GM23338 (cell line): ENCODE data around the gene AQP5. TPM values are rescaled to one million over a fixed set of nuclear protein-coding genes. Genes with fewer than 3 reads are reported as not detected.
A peak's percentile ranks its signal among the peaks of the same experiment; 100 is the strongest.

Source experiments
- ATAC-seq: fragments of 200-7000 bp; cut with Tn5 transposase; 3 replicates; pipeline ENCODE4 v1.9.1; 2020
- DNase-seq: peaks from one replicate; pipeline ENCODE4 v3.0.0-alpha.2; 2015; ENCODE audit warnings: low spot score
- H2AFZ ChIP-seq: fragments of 200-600 bp; sonication (generic); 2 replicates; pipeline ENCODE4 v1.8.0; 2016; ENCODE audit warnings: antibody characterized with exemption, mild to moderate bottlenecking, moderate library complexity
- H3F3A ChIP-seq: fragments of 200-600 bp; sonication (generic); replicated peaks from 2 replicates; pipeline ENCODE4 v1.8.0; 2017; ENCODE audit warnings: antibody characterized with exemption, mixed run types, low read depth
- H3K27ac ChIP-seq: fragments of 200-600 bp; sonication (generic); 2 replicates; pipeline ENCODE4 v1.6.1; 2016; ENCODE audit warnings: low read depth
- H3K27me3 ChIP-seq: fragments of 200-600 bp; sonication (generic); 2 replicates; pipeline ENCODE4 v1.8.0; 2016; ENCODE audit warnings: mild to moderate bottlenecking, mixed run types, moderate library complexity; ENCODE audit not compliant: insufficient read depth
- H3K36me3 ChIP-seq: fragments of 200-600 bp; sonication (generic); 2 replicates; pipeline ENCODE4 v1.8.0; 2016; ENCODE audit warnings: mild to moderate bottlenecking; ENCODE audit not compliant: insufficient read depth
- H3K4me1 ChIP-seq: fragments of 200-600 bp; sonication (generic); 2 replicates; pipeline ENCODE4 v1.8.0; 2016; ENCODE audit warnings: mild to moderate bottlenecking, moderate library complexity; ENCODE audit not compliant: insufficient read depth
- H3K4me2 ChIP-seq: fragments of 200-600 bp; sonication (generic); 2 replicates; pipeline ENCODE4 v1.7.1; 2017; ENCODE audit warnings: mixed run types
- H3K4me3 ChIP-seq: fragments of 200-600 bp; sonication (generic); 2 replicates; pipeline ENCODE4 v1.6.1; 2016; ENCODE audit warnings: mixed run types
- H3K79me2 ChIP-seq: fragments of 200-600 bp; sonication (generic); replicated peaks from 2 replicates; pipeline ENCODE4 v1.8.0; 2017; ENCODE audit warnings: mild to moderate bottlenecking; ENCODE audit not compliant: insufficient read depth
- H3K9me2 ChIP-seq: fragments of 200-600 bp; sonication (generic); 2 replicates; pipeline ENCODE4 v1.8.0; 2017; ENCODE audit not compliant: insufficient read depth
- H4K20me1 ChIP-seq: fragments of 200-600 bp; sonication (generic); replicated peaks from 2 replicates; pipeline ENCODE4 v1.8.0; 2017; ENCODE audit warnings: mild to moderate bottlenecking; ENCODE audit not compliant: insufficient read depth
- H3K27ac Mint-ChIP-seq: 2 replicates; pipeline ENCODE4 v1.8.0; 2020; ENCODE audit warnings: inconsistent platforms, mild to moderate bottlenecking, moderate library complexity, mixed read lengths
- H3K27me3 Mint-ChIP-seq: 3 replicates; pipeline ENCODE4 v1.8.0; 2022; ENCODE audit warnings: low read depth, mild to moderate bottlenecking, moderate library complexity, mixed read lengths, inconsistent platforms; ENCODE audit not compliant: insufficient read depth, poor library complexity
- H3K36me3 Mint-ChIP-seq: 3 replicates; pipeline ENCODE4 v1.8.0; 2021; ENCODE audit warnings: low read depth, mild to moderate bottlenecking, inconsistent platforms, moderate library complexity, mixed read lengths
- H3K4me1 Mint-ChIP-seq: 3 replicates; pipeline ENCODE4 v1.8.0; 2020; ENCODE audit warnings: mild to moderate bottlenecking, inconsistent platforms, mixed read lengths
- H3K4me3 Mint-ChIP-seq: 3 replicates; pipeline ENCODE4 v1.8.0; 2021; ENCODE audit warnings: moderate library complexity, mild to moderate bottlenecking, inconsistent platforms, mixed read lengths
- H3K9me3 Mint-ChIP-seq: 3 replicates; pipeline ENCODE4 v1.8.0; 2020; ENCODE audit warnings: moderate library complexity, mild to moderate bottlenecking, inconsistent platforms, mixed read lengths
- CREB1 ChIP-seq: fragments of 250-450 bp; sonication (Bioruptor Pico); IDR thresholded peaks from 2 replicates; pipeline ENCODE4 v1.5.0; 2020; ENCODE audit warnings: low read depth, mild to moderate bottlenecking, moderate library complexity
- EZH2 ChIP-seq: fragments of 200-600 bp; sonication (generic); IDR thresholded peaks from one replicate; pipeline ENCODE4 v1.8.0; 2017; ENCODE audit warnings: antibody characterized with exemption, mild to moderate bottlenecking, low read depth; ENCODE audit not compliant: unreplicated experiment
- NANOG ChIP-seq: IDR thresholded peaks from 2 replicates; pipeline ENCODE4 v1.6.1; 2016; ENCODE audit warnings: antibody characterized with exemption, borderline replicate concordance
- POLR2AphosphoS5 ChIP-seq: IDR thresholded peaks from 2 replicates; pipeline ENCODE4 v1.6.1; 2016; ENCODE audit warnings: antibody characterized with exemption, low read depth
- STAT1 ChIP-seq: IDR thresholded peaks from one replicate; pipeline ENCODE4 v1.6.1; 2016; ENCODE audit warnings: antibody characterized with exemption; ENCODE audit not compliant: unreplicated experiment
- ZNF462 ChIP-seq: fragments of 250-450 bp; sonication (Bioruptor Pico); IDR thresholded peaks from 2 replicates; pipeline ENCODE4 v1.5.0; 2020; ENCODE audit warnings: mild to moderate bottlenecking, moderate library complexity
- polyA plus RNA-seq: library from polyadenylated mRNA; unstranded; fragments of >200 nt; fragmentation: Nextera tagmentation; extraction: Ambion mirVana; gene quantifications from 2 replicates; pipeline ENCODE4 v1.2.1, GENCODE V29; 2016
- total RNA-seq: library from RNA; depleted of rRNA; stranded (reverse); fragments of >200 nt; shearing (Covaris generic); gene quantifications from 2 replicates; pipeline ENCODE4 v1.2.3, GENCODE V29; 2014

Gene AQP5
- total and polyA plus RNA-seq, 2 experiments from 2014 or later: 1.3 to 2.2 TPM

GRCh38 chr12:49957570-49957967, 4.1 kb upstream of the AQP5 start (continued):
- TF ChIP-seq ZNF462 (CRISPR knock-in tag): no peak

GRCh38 chr12:49959685-49960473, 1.8 kb upstream of the AQP5 start:
- H3K27ac ChIP-seq: no peak overlapping the region
- H3K9me3 Mint-ChIP-seq: peaks cover 6% of the 10 kb centered on the region; the same call in 2 of the 3 replicates
- no peak overlapping the region for H3K27ac Mint-ChIP-seq
- peak; percentile 94 for DNase-seq
- H4K20me1 ChIP-seq: no peaks in the 10 kb centered on the region
- no peaks in the 10 kb centered on the region for H3F3A ChIP-seq
- peak; percentile 52 for ATAC-seq
- H3K9me2 ChIP-seq: no peaks in the 10 kb centered on the region
- peak overlapping the region; percentile 64 for H3K4me3 ChIP-seq
- H3K36me3 ChIP-seq: no peaks in the 10 kb centered on the region; the same call in 1 of the 2 replicates
- H3K36me3 Mint-ChIP-seq: peaks cover 5% of the 10 kb centered on the region; the same call in 1 of the 3 replicates
- peaks cover 24% of the 10 kb centered on the region for H3K4me1 Mint-ChIP-seq
- H3K79me2 ChIP-seq: no peaks in the 10 kb centered on the region
- H2AFZ ChIP-seq: peak overlapping the region; percentile 18; the same call in 1 of the 2 replicates
- H3K4me2 ChIP-seq: peak overlapping the region; percentile 89
- H3K4me1 ChIP-seq: peaks cover 31% of the 10 kb centered on the region
- H3K27me3 ChIP-seq: peaks cover 78% of the 10 kb centered on the region
- peaks cover 43% of the 10 kb centered on the region for H3K27me3 Mint-ChIP-seq
- peak overlapping the region; percentile 67 for H3K4me3 Mint-ChIP-seq
- no peak for TF ChIP-seq POLR2AphosphoS5
- no peak for TF ChIP-seq NANOG
- TF ChIP-seq CREB1 (CRISPR knock-in tag): no peak
- TF ChIP-seq EZH2: no peak
- TF ChIP-seq STAT1: no peak
- no peak for TF ChIP-seq ZNF462 (CRISPR knock-in tag)
